ENCODE data around the gene GUCD1. TPM values are rescaled to one million over a fixed set of nuclear protein-coding genes. Genes with fewer than 3 reads are reported as not detected.

The GUCD1 gene
- total RNA-seq, 4 donors from 2014 or later = 215 to 315 (median 238) TPM

DNA sequence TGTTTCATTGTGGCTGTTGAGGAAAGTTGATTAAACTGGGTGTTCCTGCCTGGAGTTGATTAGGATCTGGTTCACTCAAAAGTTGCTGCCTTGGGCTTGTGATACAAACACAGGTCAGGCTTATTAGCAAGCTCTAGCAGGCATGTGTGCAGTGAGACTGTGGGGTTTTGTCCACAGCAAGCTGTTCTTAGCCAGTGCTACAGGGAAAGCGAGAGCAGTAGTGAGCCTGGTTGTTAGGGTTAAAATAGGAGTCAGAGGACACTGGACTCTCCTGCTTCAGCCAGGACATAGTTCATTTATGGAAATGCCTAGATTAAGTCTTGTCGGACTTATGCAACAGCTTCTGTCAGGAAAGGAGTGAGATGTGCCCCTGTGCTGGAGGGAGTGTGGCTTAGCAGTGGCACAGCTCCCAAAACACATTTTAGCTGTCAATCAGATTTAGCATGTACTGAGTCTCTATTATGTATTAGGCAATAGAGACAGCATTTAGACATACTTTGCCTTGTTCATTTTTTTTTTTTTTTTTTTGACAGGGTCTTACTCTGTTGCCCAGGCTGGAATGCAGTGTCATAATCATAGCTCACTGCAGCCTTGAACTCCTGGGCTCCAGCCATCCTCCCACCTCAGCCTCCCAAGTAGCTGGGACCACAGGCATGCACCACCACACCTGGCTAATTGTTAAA lies 9.6 kb upstream of the GUCD1 start:
- intact Hi-C loops (cut with DNase I; ENCODE audit: low total_unique reads) (loop anchor here (2.0 kb wide), 1 partner anchor 24 kb away; no protein-coding TSS in a partner anchor), in situ Hi-C loops (cut with MboI; ENCODE audit: low sequenced_read_pairs in 4 of 4) (no loop called here)
- DNase-seq = peak; percentile 72 to 88
- peak; percentile 97 to 99 for ATAC-seq
- Histone ChIP-seq H3K27me3 (no peaks in the 10 kb centered on the region), H3K27ac (peak overlapping the region; percentile 77 to 91 (median 88)), H3K4me1 (peaks cover 60 to 76% of the 10 kb centered on the region in 2 donors), H3K36me3 (peaks cover 0 to 17% of the 10 kb centered on the region in 2 donors), H3K4me3 (no peak overlapping the region), H3K9me3 (no peaks in the 10 kb centered on the region)
- TF ChIP-seq POLR2A (IDR thresholded peaks at IDR 0.05) = no peak
- TF ChIP-seq, protein P1, sequence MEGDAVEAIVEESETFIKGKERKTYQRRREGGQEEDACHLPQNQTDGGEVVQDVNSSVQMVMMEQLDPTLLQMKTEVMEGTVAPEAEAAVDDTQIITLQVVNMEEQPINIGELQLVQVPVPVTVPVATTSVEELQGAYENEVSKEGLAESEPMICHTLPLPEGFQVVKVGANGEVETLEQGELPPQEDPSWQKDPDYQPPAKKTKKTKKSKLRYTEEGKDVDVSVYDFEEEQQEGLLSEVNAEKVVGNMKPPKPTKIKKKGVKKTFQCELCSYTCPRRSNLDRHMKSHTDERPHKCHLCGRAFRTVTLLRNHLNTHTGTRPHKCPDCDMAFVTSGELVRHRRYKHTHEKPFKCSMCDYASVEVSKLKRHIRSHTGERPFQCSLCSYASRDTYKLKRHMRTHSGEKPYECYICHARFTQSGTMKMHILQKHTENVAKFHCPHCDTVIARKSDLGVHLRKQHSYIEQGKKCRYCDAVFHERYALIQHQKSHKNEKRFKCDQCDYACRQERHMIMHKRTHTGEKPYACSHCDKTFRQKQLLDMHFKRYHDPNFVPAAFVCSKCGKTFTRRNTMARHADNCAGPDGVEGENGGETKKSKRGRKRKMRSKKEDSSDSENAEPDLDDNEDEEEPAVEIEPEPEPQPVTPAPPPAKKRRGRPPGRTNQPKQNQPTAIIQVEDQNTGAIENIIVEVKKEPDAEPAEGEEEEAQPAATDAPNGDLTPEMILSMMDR (IDR thresholded peaks at IDR 0.05 in 4 of 5, conservative IDR thresholded peaks at IDR 0.05 in 1 of 5) = no peak

DNA sequence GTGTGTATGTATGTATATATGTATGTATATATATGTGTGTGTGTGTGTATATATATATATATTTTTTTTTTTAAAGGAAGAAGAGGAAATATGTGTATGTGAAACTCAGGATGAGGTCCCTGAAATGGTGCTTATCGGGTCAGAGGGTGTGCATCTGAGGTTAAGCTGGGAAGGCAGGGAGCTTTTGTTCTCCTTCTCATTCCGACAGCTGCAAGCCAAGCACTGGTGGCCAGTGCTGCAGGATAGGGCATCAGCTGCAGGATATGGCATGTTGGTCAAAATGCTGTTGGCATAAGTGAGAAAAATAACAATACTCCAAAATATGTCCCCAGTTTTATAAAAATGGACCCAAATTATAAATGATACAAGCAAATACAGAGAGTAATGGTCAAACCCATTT lies 8.3 kb upstream of the GUCD1 start:
- no peaks in the 10 kb centered on the region for H3K9me3 ChIP-seq
- no peak for TF ChIP-seq POLR2A (IDR thresholded peaks at IDR 0.05)
- TF ChIP-seq, protein P1 (IDR thresholded peaks at IDR 0.05 in 4 of 5, conservative IDR thresholded peaks at IDR 0.05 in 1 of 5) = no peak
- H3K27ac ChIP-seq = peak overlapping the region; percentile 77 to 91 (median 88)
- no peaks in the 10 kb centered on the region for H3K27me3 ChIP-seq
- peaks cover 0 to 12% of the 10 kb centered on the region in 2 donors for H3K36me3 ChIP-seq
- peaks cover 66 to 88% of the 10 kb centered on the region in 2 donors for H3K4me1 ChIP-seq
- H3K4me3 ChIP-seq = no peak overlapping the region
- DNase-seq (no peak), ATAC-seq (no peak)
- in situ Hi-C loops (cut with MboI; ENCODE audit: low sequenced_read_pairs in 4 of 4) (no loop called here), intact Hi-C loops (cut with DNase I; ENCODE audit: low total_unique reads) (no loop called here)

DNA sequence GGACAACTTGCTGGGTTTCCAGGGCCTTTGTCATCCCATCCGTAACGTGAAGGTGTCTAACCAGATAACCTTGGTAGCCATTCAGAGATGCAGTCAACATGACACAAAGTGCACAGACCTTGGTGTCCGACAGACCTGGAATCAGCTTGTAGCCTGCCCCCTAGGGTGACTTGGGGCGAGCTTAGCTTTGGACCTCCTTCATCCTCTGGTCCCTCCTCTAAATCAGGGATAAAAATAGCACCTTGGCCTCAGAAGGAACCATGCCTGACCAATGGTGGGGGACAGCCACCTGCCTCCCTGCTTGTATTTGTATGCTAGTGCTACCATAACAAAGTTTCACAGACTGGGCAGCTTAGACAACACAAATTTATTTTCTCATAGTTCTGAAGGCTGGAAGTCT lies 4.5 kb upstream of the GUCD1 start:
- ATAC-seq = no peak
- H3K4me1 ChIP-seq = peaks cover 60 to 76% of the 10 kb centered on the region in 2 donors
- peaks cover 0 to 16% of the 10 kb centered on the region in 2 donors for H3K36me3 ChIP-seq
- in situ Hi-C loops (cut with MboI; ENCODE audit: low sequenced_read_pairs in 4 of 4) (no loop called here), intact Hi-C loops (cut with DNase I; ENCODE audit: low total_unique reads) (no loop called here)
- no peak for DNase-seq
- no peaks in the 10 kb centered on the region for H3K27me3 ChIP-seq
- no peaks in the 10 kb centered on the region for H3K9me3 ChIP-seq
- H3K27ac ChIP-seq = peak overlapping the region; percentile 49 to 87 (median 69)
- TF ChIP-seq, protein P1 (IDR thresholded peaks at IDR 0.05 in 4 of 5, conservative IDR thresholded peaks at IDR 0.05 in 1 of 5) = no peak
- no peak for TF ChIP-seq POLR2A (IDR thresholded peaks at IDR 0.05)
- H3K4me3 ChIP-seq = no peak overlapping the region

DNA sequence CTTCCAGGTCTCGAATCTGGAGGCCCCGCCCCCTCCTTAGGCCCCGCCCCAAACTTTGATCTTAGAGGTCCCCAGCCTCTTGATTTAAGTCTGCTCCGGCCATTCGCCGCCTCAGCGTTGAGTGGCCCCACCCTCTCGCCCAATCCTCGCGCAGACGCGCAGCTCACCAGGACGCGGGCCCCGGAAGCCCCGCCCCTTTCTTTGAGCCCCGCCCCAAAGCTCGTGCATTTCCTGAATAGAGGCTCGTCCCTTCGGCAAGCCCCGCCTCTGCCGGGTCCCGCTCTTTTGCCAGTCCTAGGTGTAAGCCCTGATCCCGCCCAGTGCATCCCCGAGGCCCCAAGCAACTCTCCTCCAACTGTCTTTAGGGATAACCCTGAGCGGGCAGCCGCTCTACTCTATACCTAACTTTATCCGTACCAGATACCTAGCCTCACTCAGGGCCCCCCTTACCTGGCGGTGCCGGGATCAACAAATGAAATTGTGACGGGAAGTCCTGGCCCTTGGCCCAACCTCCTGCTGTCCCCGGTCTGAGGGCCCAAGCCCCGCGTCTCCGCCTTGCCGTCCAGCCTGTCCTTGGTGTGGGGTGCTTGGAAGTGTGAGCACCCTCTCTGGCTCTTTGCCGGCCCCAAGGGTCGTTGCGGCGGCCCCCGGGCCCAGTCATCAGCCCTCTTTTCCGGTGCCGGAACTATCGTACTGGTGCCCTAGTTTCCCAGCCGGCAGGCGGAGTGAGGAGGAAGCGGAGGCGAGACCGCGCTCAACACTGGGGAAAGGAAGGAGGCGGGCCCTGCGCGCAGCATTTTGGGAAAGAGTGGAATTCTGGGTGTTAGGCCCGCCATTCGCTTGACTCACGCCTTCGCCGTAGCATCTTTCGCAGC lies 464 bp upstream of the GUCD1 start, which contains the start of gene SNRPD3:
SNRPD3 (plus strand) TSS at position 835 of the 875 bp plus-strand sequence. CDS start 1,676 bp downstream, outside the sequence.
- Histone ChIP-seq H3K36me3 (peaks cover 0 to 16% of the 10 kb centered on the region in 2 donors), H3K9me3 (no peaks in the 10 kb centered on the region), H3K27me3 (no peaks in the 10 kb centered on the region), H3K4me1 (peaks cover 65 to 79% of the 10 kb centered on the region in 2 donors), H3K4me3 (peak within 1 kb of the TSS; percentile 88 to 97 (median 96)), H3K27ac (peak within 1 kb of the TSS; percentile 96 to 99 (median 99))
- intact Hi-C loops (cut with DNase I; ENCODE audit: low total_unique reads) = loop anchor here (1.0 kb wide), 1 partner anchor 38 kb away; the partner anchor contains the start of gene LRRC75B
- peak; percentile 76 to 79 for ATAC-seq
- in situ Hi-C loops (cut with MboI; ENCODE audit: low sequenced_read_pairs in 4 of 4) = no loop called here
- TF ChIP-seq, protein P1 (IDR thresholded peaks at IDR 0.05 in 4 of 5, conservative IDR thresholded peaks at IDR 0.05 in 1 of 5) = peak in 4 of 5 experiments; percentile 32 to 44 (median 38)
- peak; percentile 67 to 74 for TF ChIP-seq POLR2A (IDR thresholded peaks at IDR 0.05)
- DNase-seq = peak; percentile 100
